Forelimb muscle (tissue), 1 donor: ENCODE results near the gene SMIM45.
A peak's percentile ranks its signal among the peaks of the same experiment; 100 is the strongest.

ENCODE experiments used
- DNase-seq: peaks from one replicate; pipeline ENCODE4 v3.0.0-alpha.2; 2013; ENCODE audit warnings: low read depth

The SMIM45 gene

GRCh38 chr22:41915786-41916493, 36.0 kb upstream of the SMIM45 start:
- no peak for DNase-seq

DNA sequence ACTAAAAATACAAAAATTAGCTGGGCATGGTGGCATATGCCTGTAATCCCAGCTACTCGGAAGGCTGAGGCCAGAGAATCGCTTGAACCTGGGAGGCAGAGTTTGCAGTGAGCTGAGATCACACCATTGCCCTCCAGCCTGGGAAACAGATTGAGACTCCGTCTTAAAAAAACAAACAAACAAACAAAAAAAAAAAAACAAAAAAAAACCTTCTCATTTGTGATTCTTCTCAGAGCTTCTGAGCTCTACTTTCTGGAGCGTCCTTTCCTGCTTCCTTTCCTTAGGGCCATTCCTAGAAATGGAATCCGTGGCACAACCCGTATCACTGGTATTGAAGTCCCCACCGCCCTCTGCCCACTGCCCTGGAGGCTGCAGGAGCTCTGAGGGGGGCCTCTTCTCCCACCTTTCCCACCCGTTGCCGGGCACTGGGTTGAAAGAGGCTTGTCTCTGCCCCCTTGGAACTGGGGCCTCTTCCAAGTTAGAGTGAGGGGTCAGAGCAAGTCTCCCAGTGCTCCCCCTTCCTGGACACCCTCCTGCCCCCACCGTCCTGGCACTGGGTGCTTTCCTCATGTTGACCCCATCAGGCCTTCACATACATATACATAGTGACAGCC, 35.1 kb upstream of the SMIM45 start:
- no peak for DNase-seq

GRCh38 chr22:41917375-41917902, 34.5 kb upstream of the SMIM45 start:
- DNase-seq, result no peak

GRCh38 chr22:41917903-41918791, 33.8 kb upstream of the SMIM45 start:
- DNase-seq, result peak; percentile 26

GRCh38 chr22:41919357-41920224, 32.4 kb upstream of the SMIM45 start:
- no peak for DNase-seq

DNA sequence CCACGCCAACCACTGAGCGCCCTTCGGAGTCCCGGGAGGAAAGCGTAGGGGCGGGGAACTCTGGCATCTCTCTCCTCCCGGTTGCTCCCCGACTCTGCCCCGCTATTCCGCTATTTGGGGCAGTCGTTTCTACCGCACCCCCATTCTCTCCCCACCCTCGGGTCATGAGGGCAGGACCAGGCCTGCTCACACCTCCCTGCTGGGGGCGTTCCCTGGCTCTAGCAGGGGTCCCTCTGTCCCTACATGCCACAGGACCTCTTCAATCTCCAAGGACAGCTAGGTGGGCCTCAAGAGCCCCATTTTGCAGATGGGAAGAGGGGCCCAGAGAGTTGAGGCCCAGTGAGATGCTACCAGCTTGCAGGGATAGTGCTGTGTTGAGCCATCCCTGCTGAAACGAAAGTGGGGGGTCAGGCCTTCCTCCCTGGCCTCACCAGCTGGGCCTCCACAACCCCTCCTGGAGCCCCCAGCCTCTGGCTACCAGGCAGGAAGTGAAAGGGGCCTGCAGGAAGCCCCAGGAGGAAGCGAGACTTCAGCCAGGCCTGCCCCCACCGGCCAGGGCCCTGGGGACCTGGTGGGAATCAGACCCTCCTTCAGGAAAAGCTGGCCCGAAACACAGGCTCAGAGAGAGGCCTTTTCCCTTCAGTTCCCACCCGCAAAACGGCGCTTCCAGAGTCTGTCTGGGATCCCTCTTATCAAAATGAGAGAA, 31.5 kb upstream of the SMIM45 start:
- DNase-seq, result no peak

GRCh38 chr22:41922328-41922727, 29.6 kb upstream of the SMIM45 start:
- DNase-seq, result no peak

DNA sequence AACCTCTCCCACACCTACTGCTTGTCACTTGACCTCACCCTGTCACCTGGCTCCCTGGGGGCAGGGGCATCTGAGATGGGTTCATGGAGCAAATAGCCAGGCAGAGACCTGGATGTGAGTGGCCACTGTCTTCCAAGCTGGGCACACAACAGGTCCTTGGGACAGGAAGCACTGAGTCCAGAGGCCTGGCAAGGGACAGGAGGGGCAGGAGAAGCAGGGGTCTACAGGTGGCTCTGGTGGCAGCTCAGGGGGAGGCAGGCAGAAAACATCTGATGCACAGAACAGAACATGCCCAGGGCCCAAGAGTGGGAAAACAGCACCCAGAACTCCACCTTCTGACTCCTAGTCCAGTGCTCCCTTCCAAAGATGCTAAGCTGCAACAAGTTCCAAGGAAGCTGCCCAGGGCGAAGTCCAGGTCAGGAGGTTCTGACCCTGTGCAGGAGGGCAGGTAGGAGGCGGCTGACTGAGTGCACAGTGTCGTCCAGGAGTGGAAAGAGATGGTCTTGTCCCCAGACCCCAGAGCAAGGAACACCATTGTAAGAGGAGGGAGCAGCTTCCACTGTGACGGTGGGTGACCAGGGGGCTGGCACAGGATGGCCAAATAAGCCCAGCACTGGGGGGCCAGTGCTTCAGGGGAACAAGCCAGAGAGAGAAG, 28.9 kb upstream of the SMIM45 start:
- no peak for DNase-seq

GRCh38 chr22:41923595-41924276, 28.2 kb upstream of the SMIM45 start:
- DNase-seq, result no peak

- no peak for DNase-seq
Measured at GRCh38 chr22:41925783-41926460, 26.0 kb upstream of the SMIM45 start.

- no peak for DNase-seq
Measured at GRCh38 chr22:41927813-41928212, 24.1 kb upstream of the SMIM45 start.

GRCh38 chr22:41928593-41929417, 23.1 kb upstream of the SMIM45 start:
- no peak for DNase-seq

GRCh38 chr22:41929418-41929810, 22.5 kb upstream of the SMIM45 start:
- DNase-seq, result no peak

GRCh38 chr22:41931701-41932269, 20.2 kb upstream of the SMIM45 start:
- no peak for DNase-seq

- DNase-seq, result no peak
Measured at GRCh38 chr22:41932353-41932752, 19.6 kb upstream of the SMIM45 start.

- DNase-seq, result no peak
Measured at GRCh38 chr22:41933411-41934177, 18.4 kb upstream of the SMIM45 start.
